ENCODE results near the gene LTBR. TPM values are rescaled to one million over a fixed set of nuclear protein-coding genes. Genes with fewer than 3 reads are reported as not detected.

LTBR gene
- total and polyA plus RNA-seq, 10 of the 15 experiments (the other 5 are each of a cell fraction or from before 2014, with no cell fraction given), result 0.24 to 0.44 TPM; not detected in 8

DNA sequence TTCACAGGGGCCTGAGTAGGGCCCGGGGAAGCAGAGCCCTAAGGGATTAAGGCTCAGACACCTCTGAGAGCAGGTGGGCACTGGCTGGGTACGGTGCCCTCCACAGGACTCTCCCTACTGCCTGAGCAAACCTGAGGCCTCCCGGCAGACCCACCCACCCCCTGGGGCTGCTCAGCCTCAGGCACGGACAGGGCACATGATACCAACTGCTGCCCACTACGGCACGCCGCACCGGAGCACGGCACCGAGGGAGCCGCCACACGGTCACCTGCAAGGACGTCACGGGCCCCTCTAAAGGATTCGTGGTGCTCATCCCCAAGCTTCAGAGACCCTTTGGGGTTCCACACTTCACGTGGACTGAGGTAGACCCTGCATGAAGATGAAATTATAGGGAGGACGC is 7.1 kb downstream of the LTBR start:
- Histone ChIP-seq H3K27me3 (replicated peaks in 1 of 2; ENCODE audit: control insufficient read depth in 2 of 2, insufficient read depth in 2 of 2, low read length in 1 of 2) (no peaks in the 10 kb centered on the region; a peak in 3 of 4 replicates), H4K20me1 (ENCODE audit: control insufficient read depth, insufficient read depth) (no peaks in the 10 kb centered on the region), H3K4me3 (no peak overlapping the region), H3K4me2 (ENCODE audit: control insufficient read depth, insufficient read depth) (no peak overlapping the region), H3K27ac (ENCODE audit: control insufficient read depth, insufficient read depth) (no peak overlapping the region), H3K9ac (ENCODE audit: control insufficient read depth, insufficient read depth, low read length) (no peak overlapping the region), H3K36me3 (ENCODE audit: control insufficient read depth in 2 of 2, insufficient read depth in 2 of 2, low read length in 1 of 2) (no peaks in the 10 kb centered on the region; a peak in 1 of 4 replicates), H2AFZ (ENCODE audit: control insufficient read depth, low read depth, low read length) (no peak overlapping the region), H3K4me1 (ENCODE audit: control insufficient read depth, insufficient read depth, low read length) (no peaks in the 10 kb centered on the region), H3K79me2 (ENCODE audit: control insufficient read depth, insufficient read depth, low read length) (no peaks in the 10 kb centered on the region), H3K9me3 (replicated peaks; ENCODE audit: control insufficient read depth, insufficient read depth, low read length) (no peaks in the 10 kb centered on the region)
- 62% methylated on average over 16 of the region's 17 CpGs for WGBS (ENCODE audit: insufficient coverage, insufficient replicate concordance, low lambda C conversion rate, missing lambda C conversion rate)
- ChIA-PET POLR2A (no interaction called here), RAD21 (ENCODE audit: unreplicated experiment) (interaction anchor here (1.0 kb wide), 1 partner anchor 75 kb away, joined by 3 read pairs; no protein-coding TSS in a partner anchor), CTCF (no interaction called here), SMC1A (ENCODE audit: uncharacterized antibody, unreplicated experiment) (no interaction called here)
- no peak for DNase-seq (ENCODE audit: low read depth, low spot score)
- ATAC-seq, result no peak
- BruUV-seq (replicated peaks), result no TSS peak
- in situ Hi-C loops (cut with MboI) (no loop called here), intact Hi-C loops (cut with micrococcal nuclease; ENCODE audit: unreplicated experiment) (no loop called here)
- FAIRE-seq, result no peak
- TF ChIP-seq, protein P1, sequence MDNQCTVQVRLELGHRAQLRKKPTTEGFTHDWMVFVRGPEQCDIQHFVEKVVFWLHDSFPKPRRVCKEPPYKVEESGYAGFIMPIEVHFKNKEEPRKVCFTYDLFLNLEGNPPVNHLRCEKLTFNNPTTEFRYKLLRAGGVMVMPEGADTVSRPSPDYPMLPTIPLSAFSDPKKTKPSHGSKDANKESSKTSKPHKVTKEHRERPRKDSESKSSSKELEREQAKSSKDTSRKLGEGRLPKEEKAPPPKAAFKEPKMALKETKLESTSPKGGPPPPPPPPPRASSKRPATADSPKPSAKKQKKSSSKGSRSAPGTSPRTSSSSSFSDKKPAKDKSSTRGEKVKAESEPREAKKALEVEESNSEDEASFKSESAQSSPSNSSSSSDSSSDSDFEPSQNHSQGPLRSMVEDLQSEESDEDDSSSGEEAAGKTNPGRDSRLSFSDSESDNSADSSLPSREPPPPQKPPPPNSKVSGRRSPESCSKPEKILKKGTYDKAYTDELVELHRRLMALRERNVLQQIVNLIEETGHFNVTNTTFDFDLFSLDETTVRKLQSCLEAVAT (IDR thresholded peaks at IDR 0.05), result no peak
- TF ChIP-seq MTA2 (IDR thresholded peaks at IDR 0.05; ENCODE audit: low read depth), result no peak
- TF ChIP-seq, protein P2, sequence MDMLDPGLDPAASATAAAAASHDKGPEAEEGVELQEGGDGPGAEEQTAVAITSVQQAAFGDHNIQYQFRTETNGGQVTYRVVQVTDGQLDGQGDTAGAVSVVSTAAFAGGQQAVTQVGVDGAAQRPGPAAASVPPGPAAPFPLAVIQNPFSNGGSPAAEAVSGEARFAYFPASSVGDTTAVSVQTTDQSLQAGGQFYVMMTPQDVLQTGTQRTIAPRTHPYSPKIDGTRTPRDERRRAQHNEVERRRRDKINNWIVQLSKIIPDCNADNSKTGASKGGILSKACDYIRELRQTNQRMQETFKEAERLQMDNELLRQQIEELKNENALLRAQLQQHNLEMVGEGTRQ (IDR thresholded peaks at IDR 0.05; ENCODE audit: borderline replicate concordance, low read depth, low read length), result no peak
- no peak for TF ChIP-seq FOXK2 (IDR thresholded peaks at IDR 0.05)
- TF ChIP-seq ZNF24 (IDR thresholded peaks at IDR 0.05), result no peak
- TF ChIP-seq CHD4 (IDR thresholded peaks at IDR 0.05), result no peak
- no peak for TF ChIP-seq CBFB (IDR thresholded peaks at IDR 0.05; ENCODE audit: low read depth)
- no peak for TF ChIP-seq EED (IDR thresholded peaks at IDR 0.05; ENCODE audit: low read depth)
- no peak for TF ChIP-seq MEF2B (IDR thresholded peaks at IDR 0.05; ENCODE audit: partially characterized antibody, poor library complexity, severe bottlenecking)
- TF ChIP-seq, protein P3, sequence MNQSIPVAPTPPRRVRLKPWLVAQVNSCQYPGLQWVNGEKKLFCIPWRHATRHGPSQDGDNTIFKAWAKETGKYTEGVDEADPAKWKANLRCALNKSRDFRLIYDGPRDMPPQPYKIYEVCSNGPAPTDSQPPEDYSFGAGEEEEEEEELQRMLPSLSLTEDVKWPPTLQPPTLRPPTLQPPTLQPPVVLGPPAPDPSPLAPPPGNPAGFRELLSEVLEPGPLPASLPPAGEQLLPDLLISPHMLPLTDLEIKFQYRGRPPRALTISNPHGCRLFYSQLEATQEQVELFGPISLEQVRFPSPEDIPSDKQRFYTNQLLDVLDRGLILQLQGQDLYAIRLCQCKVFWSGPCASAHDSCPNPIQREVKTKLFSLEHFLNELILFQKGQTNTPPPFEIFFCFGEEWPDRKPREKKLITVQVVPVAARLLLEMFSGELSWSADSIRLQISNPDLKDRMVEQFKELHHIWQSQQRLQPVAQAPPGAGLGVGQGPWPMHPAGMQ (IDR thresholded peaks at IDR 0.05; ENCODE audit: borderline replicate concordance), result no peak
- TF ChIP-seq, protein P4, sequence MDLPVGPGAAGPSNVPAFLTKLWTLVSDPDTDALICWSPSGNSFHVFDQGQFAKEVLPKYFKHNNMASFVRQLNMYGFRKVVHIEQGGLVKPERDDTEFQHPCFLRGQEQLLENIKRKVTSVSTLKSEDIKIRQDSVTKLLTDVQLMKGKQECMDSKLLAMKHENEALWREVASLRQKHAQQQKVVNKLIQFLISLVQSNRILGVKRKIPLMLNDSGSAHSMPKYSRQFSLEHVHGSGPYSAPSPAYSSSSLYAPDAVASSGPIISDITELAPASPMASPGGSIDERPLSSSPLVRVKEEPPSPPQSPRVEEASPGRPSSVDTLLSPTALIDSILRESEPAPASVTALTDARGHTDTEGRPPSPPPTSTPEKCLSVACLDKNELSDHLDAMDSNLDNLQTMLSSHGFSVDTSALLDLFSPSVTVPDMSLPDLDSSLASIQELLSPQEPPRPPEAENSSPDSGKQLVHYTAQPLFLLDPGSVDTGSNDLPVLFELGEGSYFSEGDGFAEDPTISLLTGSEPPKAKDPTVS (IDR thresholded peaks at IDR 0.05; ENCODE audit: low read depth, low read length), result no peak
- no peak for TF ChIP-seq MEF2A (IDR thresholded peaks at IDR 0.05; ENCODE audit: insufficient read depth, low read depth, low read length)

All from GM12878 (cell line).